Gastroesophageal sphincter (tissue), 3 donors: ENCODE measurements around the gene DCUN1D4.

Source experiments
- CTCF ChIP-seq, 4 experiments: fragments of 200-600 bp in 2 of 4; fragments of 450-650 bp in 2 of 4; sonication (generic) in 1 of 4; IDR thresholded peaks; one replicate each; pipeline ENCODE4 v1.5.1; 2017 to 2019; ENCODE audit warnings: antibody characterized with exemption in 4 of 4, mild to moderate bottlenecking in 2 of 4, moderate library complexity in 2 of 4
- EP300 ChIP-seq: sonication (generic); formaldehyde crosslinking; IDR thresholded peaks from one replicate; pipeline ENCODE4 v1.6.1; 2017; ENCODE audit warnings: antibody characterized with exemption, mild to moderate bottlenecking
- POLR2A ChIP-seq, 2 donors: fragments of 450-650 bp; IDR thresholded peaks; one replicate each; pipeline ENCODE4 v1.6.1; 2017; ENCODE audit warnings: antibody characterized with exemption in 2 of 2, mild to moderate bottlenecking in 2 of 2, moderate library complexity in 1 of 2
- POLR2AphosphoS5 ChIP-seq: sonication (generic); formaldehyde crosslinking; IDR thresholded peaks from one replicate; pipeline ENCODE4 v1.6.1; 2017; ENCODE audit warnings: antibody characterized with exemption

GRCh38 chr4:51844153-51845054 lies 1.5 kb downstream of the DCUN1D4 start:
- TF ChIP-seq CTCF (IDR thresholded peaks at IDR 0.05): peak in 1 of 4 experiments; percentile 16
- TF ChIP-seq EP300: no peak
- peak; percentile 37 for TF ChIP-seq POLR2AphosphoS5
- TF ChIP-seq POLR2A (IDR thresholded peaks at IDR 0.05): peak; percentile 12 to 17
